A549 (cell line): Measurements from ENCODE around the gene PPME1. TPM values are rescaled to one million over a fixed set of nuclear protein-coding genes. Genes with fewer than 3 reads are reported as not detected.

ENCODE experiments used
- ATAC-seq, 2 experiments: fragments of 200-7000 bp in 1 of 2; fragments of >200 bp in 1 of 2; cut with Nextera tagmentation in 1 of 2; cut with Tn5 transposase in 1 of 2; 3 replicates each; pipeline versions ENCODE4 v1.8.0 to v1.9.1; 2018 to 2020; ENCODE audit warnings: mild to moderate bottlenecking in 1 of 2, moderate library complexity in 1 of 2
- CTCF ChIA-PET: fragments of 300-600 bp; sonication (Branson Sonifier 250); formaldehyde crosslinking; extraction: SDS; loops from one replicate; lab custom pipeline; 2021; ENCODE audit warnings: antibody characterized with exemption, inconsistent platforms; lab: Yijun Ruan, JAX
- POLR2A ChIA-PET: fragments of 350-600 bp; formaldehyde crosslinking; extraction: SDS; loops from one replicate; lab custom pipeline; 2021; ENCODE audit warnings: antibody characterized with exemption, inconsistent platforms; lab: Yijun Ruan, JAX
- DNase-seq, 2 experiments: peaks; one replicate each; pipeline versions ENCODE4 v3.0.0 to v3.0.0-alpha.2; 2011 to 2016; ENCODE audit warnings: low read depth in 1 of 2, low spot score in 1 of 2
- FAIRE-seq: peaks from 2 replicates; lab custom pipeline; 2011; peaks lifted over from hg19 to GRCh38; lab: Jason Lieb, UNC
- H3K27ac ChIP-seq, 2 experiments: fragments of >200 bp; sonication (Bioruptor Twin); formaldehyde crosslinking; 3 replicates each; pipeline ENCODE4 v1.5.1; 2016 to 2017
- H3K4me1 ChIP-seq: fragments of >200 bp; sonication (Bioruptor Twin); formaldehyde crosslinking; 3 replicates; pipeline ENCODE4 v1.6.1; 2016
- H3K4me2 ChIP-seq: fragments of >200 bp; sonication (Bioruptor Twin); formaldehyde crosslinking; 3 replicates; pipeline ENCODE4 v1.6.1; 2016
- H3K4me3 ChIP-seq: fragments of >200 bp; sonication (Bioruptor Twin); formaldehyde crosslinking; 3 replicates; pipeline ENCODE4 v1.5.1; 2016
- H3K9me3 ChIP-seq: fragments of >200 bp; sonication (Bioruptor Twin); formaldehyde crosslinking; 3 replicates; pipeline ENCODE4 v1.6.1; 2016
- CBX8 ChIP-seq: fragments of 200-600 bp; sonication (generic); IDR thresholded peaks from 2 replicates; pipeline ENCODE4 v1.6.1; 2016
- CEBPB ChIP-seq, 2 experiments: fragments of >200 bp in 1 of 2; sonication (Bioruptor Twin) in 1 of 2; formaldehyde crosslinking in 1 of 2; IDR thresholded peaks; 2 replicates each; pipeline ENCODE4 v1.6.1; 2012 to 2016
- CHD4 ChIP-seq: fragments of 200-600 bp; sonication (generic); IDR thresholded peaks from 2 replicates; pipeline ENCODE4 v1.6.1; 2016; ENCODE audit warnings: antibody characterized with exemption, mild to moderate bottlenecking, borderline replicate concordance
- CTCF ChIP-seq: fragments of >200 bp; sonication (Bioruptor Twin); formaldehyde crosslinking; IDR thresholded peaks from 3 replicates; pipeline ENCODE4 v1.5.1; 2016
- FOSB ChIP-seq: fragments of 250-450 bp; sonication (Bioruptor Pico); IDR thresholded peaks from 2 replicates; pipeline ENCODE4 v1.5.0; 2020; ENCODE audit warnings: mild to moderate bottlenecking, moderate library complexity
- FOSL2 ChIP-seq, 2 experiments: fragments of 450-650 bp in 1 of 2; fragments of >200 bp in 1 of 2; sonication (Bioruptor Twin) in 1 of 2; formaldehyde crosslinking; IDR thresholded peaks; 2 replicates each; pipeline versions ENCODE4 v1.5.0 to v1.6.1; 2016 to 2020; ENCODE audit warnings: mild to moderate bottlenecking in 1 of 2, moderate library complexity in 1 of 2
- FOXS1 ChIP-seq: fragments of 250-450 bp; sonication (Bioruptor Pico); IDR thresholded peaks from 2 replicates; pipeline ENCODE4 v1.5.0; 2020; ENCODE audit warnings: mild to moderate bottlenecking, moderate library complexity
- GATA3 ChIP-seq: IDR thresholded peaks from 2 replicates; pipeline ENCODE4 v1.6.1; 2012; ENCODE audit warnings: borderline replicate concordance
- HDAC2 ChIP-seq: fragments of 200-600 bp; sonication (generic); IDR thresholded peaks from 2 replicates; pipeline ENCODE4 v1.6.1; 2016
- JUN ChIP-seq, 2 experiments: fragments of >200 bp; sonication (Bioruptor Twin); formaldehyde crosslinking; IDR thresholded peaks; 2 replicates in 1 of 2; 3 replicates in 1 of 2; pipeline ENCODE4 v1.6.1; 2016 to 2017
- JUNB ChIP-seq: fragments of >200 bp; sonication (Bioruptor Twin); formaldehyde crosslinking; IDR thresholded peaks from 2 replicates; pipeline ENCODE4 v1.6.1; 2016
- KDM5A ChIP-seq: fragments of 200-600 bp; sonication (generic); IDR thresholded peaks from 2 replicates; pipeline ENCODE4 v1.6.1; 2016; ENCODE audit warnings: antibody characterized with exemption, mild to moderate bottlenecking
- MAX ChIP-seq: IDR thresholded peaks from 2 replicates; pipeline ENCODE4 v1.6.1; 2012
- MYC ChIP-seq: IDR thresholded peaks from 2 replicates; pipeline ENCODE4 v1.6.1; 2012; ENCODE audit warnings: mild to moderate bottlenecking, inconsistent platforms, low read length, improper control_type of control experiment, borderline replicate concordance
- NPAS2 ChIP-seq: fragments of 250-450 bp; sonication (Bioruptor Pico); IDR thresholded peaks from 2 replicates; pipeline ENCODE4 v1.8.0; 2022; ENCODE audit warnings: mild to moderate bottlenecking, moderate library complexity, borderline replicate concordance
- NR3C1 ChIP-seq: fragments of >200 bp; sonication (Bioruptor Twin); formaldehyde crosslinking; IDR thresholded peaks from 3 replicates; pipeline ENCODE4 v1.6.1; 2017
- POLR2A ChIP-seq: IDR thresholded peaks from 2 replicates; pipeline ENCODE4 v1.6.1; 2012; ENCODE audit warnings: mild to moderate bottlenecking, low read length
- POLR2AphosphoS2 ChIP-seq: conservative IDR thresholded peaks from 2 replicates; pipeline ENCODE4 v1.6.1; 2012; ENCODE audit warnings: low read length, improper control_type of control experiment, inconsistent platforms
- RAD21 ChIP-seq, 2 experiments: fragments of >200 bp in 1 of 2; sonication (Bioruptor Twin) in 1 of 2; formaldehyde crosslinking in 1 of 2; IDR thresholded peaks in 1 of 2; conservative IDR thresholded peaks in 1 of 2; 2 replicates in 1 of 2; 3 replicates in 1 of 2; pipeline ENCODE4 v1.6.1; 2012 to 2018; ENCODE audit warnings: inconsistent platforms in 1 of 2
- REST ChIP-seq: fragments of 200-600 bp; sonication (generic); IDR thresholded peaks from 2 replicates; pipeline ENCODE4 v1.6.1; 2016; ENCODE audit warnings: antibody characterized with exemption, mild to moderate bottlenecking, moderate library complexity
- TP53 ChIP-seq: fragments of 250-450 bp; sonication (Bioruptor Pico); IDR thresholded peaks from 2 replicates; pipeline ENCODE4 v1.5.0; 2021; ENCODE audit warnings: mild to moderate bottlenecking, moderate library complexity
- ZNF302 ChIP-seq: fragments of 250-450 bp; sonication (Bioruptor Pico); IDR thresholded peaks from 2 replicates; pipeline ENCODE4 v1.9.0; 2021; ENCODE audit warnings: inconsistent platforms, mild to moderate bottlenecking, moderate library complexity
- WGBS: methylation state at CpG from one replicate; pipeline ENCODE4 v1.1.6; 2017; ENCODE audit errors: missing lambda C conversion rate; 5-methylcytosine and 5-hydroxymethylcytosine counted together
- polyA plus RNA-seq, 4 experiments: library from polyadenylated mRNA; depleted of rRNA in 3 of 4; stranded (reverse); fragments of >200 nt; fragmentation: RNase III in 1 of 4; extraction: RNeasy Plus Mini Kit Qiagen cat#74134 plus additional on column Dnase treatment in 1 of 4; gene quantifications; 2 replicates in 3 of 4; 3 replicates in 1 of 4; pipeline ENCODE4 v1.2.3, GENCODE V29; 2011 to 2017
- TF ChIP-seq, protein P1 (sequence below): fragments of 450-650 bp; IDR thresholded peaks from 2 replicates; pipeline ENCODE4 v1.6.1; 2014; ENCODE audit warnings: antibody characterized with exemption

The PPME1 gene
- polyA plus RNA-seq, 2 of the 4 experiments (the other 2 are of a cell fraction), result 82.6 to 89.8 TPM

- POLR2A ChIA-PET, result no interaction called here
- 100% methylated on average over 2 of the region's 2 CpGs for WGBS
- Histone ChIP-seq H3K27ac (no peak overlapping the region), H3K4me3 (no peak overlapping the region), H3K9me3 (no peaks in the 10 kb centered on the region), H3K4me2 (no peak overlapping the region), H3K4me1 (no peaks in the 10 kb centered on the region)
- no peak for TF ChIP-seq RAD21 (conservative IDR thresholded peaks at IDR 0.05 in 1 of 2, IDR thresholded peaks at IDR 0.05 in 1 of 2)
- TF ChIP-seq NR3C1, result no peak
- no peak for TF ChIP-seq FOXS1 (CRISPR knock-in tag)
- TF ChIP-seq CHD4, result no peak
- TF ChIP-seq REST, result no peak
- no peak for TF ChIP-seq JUN (IDR thresholded peaks at IDR 0.05)
- TF ChIP-seq, protein P1, sequence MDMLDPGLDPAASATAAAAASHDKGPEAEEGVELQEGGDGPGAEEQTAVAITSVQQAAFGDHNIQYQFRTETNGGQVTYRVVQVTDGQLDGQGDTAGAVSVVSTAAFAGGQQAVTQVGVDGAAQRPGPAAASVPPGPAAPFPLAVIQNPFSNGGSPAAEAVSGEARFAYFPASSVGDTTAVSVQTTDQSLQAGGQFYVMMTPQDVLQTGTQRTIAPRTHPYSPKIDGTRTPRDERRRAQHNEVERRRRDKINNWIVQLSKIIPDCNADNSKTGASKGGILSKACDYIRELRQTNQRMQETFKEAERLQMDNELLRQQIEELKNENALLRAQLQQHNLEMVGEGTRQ, result no peak
- TF ChIP-seq GATA3, result no peak
- TF ChIP-seq JUNB, result no peak
- TF ChIP-seq CBX8, result no peak
- TF ChIP-seq ZNF302 (CRISPR knock-in tag), result no peak
- no peak for TF ChIP-seq FOSB (CRISPR knock-in tag)
- DNase-seq (no peak), FAIRE-seq (no peak), ATAC-seq (no peak; a peak in 1 of 6 replicates)
- CTCF ChIA-PET, result interaction anchor here (1.2 to 1.5 kb wide), 2 partner anchors 9 to 43 kb away, joined by 3 to 5 read pairs; no protein-coding TSS in a partner anchor
These were observed 41.4 kb downstream of the PPME1 start for GRCh38 chr11:74212533-74212932.

- TF ChIP-seq REST (no peak), KDM5A (no peak), MAX (no peak), NPAS2 (CRISPR knock-in tag) (no peak), POLR2AphosphoS2 (no peak), CEBPB (IDR thresholded peaks at IDR 0.05) (no peak), TP53 (CRISPR knock-in tag) (no peak), MYC (no peak), POLR2A (no peak), CBX8 (no peak), HDAC2 (no peak), CTCF (no peak), FOSL2 (IDR thresholded peaks at IDR 0.05) (no peak), FOSL2 (CRISPR knock-in tag; IDR thresholded peaks at IDR 0.05) (no peak), CHD4 (no peak)
- no peak for FAIRE-seq
- CTCF ChIA-PET, result interaction anchor here (1.4 kb wide), 1 partner anchor 36 kb away, joined by 7 read pairs; no protein-coding TSS in a partner anchor
- no peak for DNase-seq
- POLR2A ChIA-PET, result no interaction called here
- Histone ChIP-seq H3K4me3 (no peak overlapping the region), H3K27ac (no peak overlapping the region), H3K4me2 (no peak overlapping the region), H3K9me3 (no peaks in the 10 kb centered on the region), H3K4me1 (peaks cover 7% of the 10 kb centered on the region; the same call in 1 of the 3 replicates)
- 91% methylated on average over 1 of the region's 1 CpG for WGBS
- ATAC-seq, result no peak
These were observed 49.3 kb downstream of the PPME1 start for GRCh38 chr11:74220376-74220775.
